Nephron (organoid): ENCODE data around the gene ABCC6.
A peak's percentile ranks its signal among the peaks of the same experiment; 100 is the strongest.
"Not testable (repeated sequence)": the region's sequence is repeated elsewhere in the genome, so short reads cannot be mapped to it uniquely, and the experiment has no call there.

Experiments
- H3K27ac Mint-ChIP-seq, 3 experiments: 2 replicates each; pipeline ENCODE4 v1.8.0; 2020; ENCODE audit warnings: mixed read lengths in 3 of 3, mild to moderate bottlenecking in 2 of 3, moderate library complexity in 1 of 3
- H3K27me3 Mint-ChIP-seq: 2 replicates; pipeline ENCODE4 v1.8.0; 2021; ENCODE audit warnings: low read depth, mild to moderate bottlenecking, moderate library complexity, mixed read lengths
- H3K36me3 Mint-ChIP-seq: 2 replicates; pipeline ENCODE4 v1.8.0; 2020; ENCODE audit warnings: low read depth, mixed read lengths
- H3K4me1 Mint-ChIP-seq: 2 replicates; pipeline ENCODE4 v1.8.0; 2020; ENCODE audit warnings: mixed read lengths
- H3K4me3 Mint-ChIP-seq, 3 experiments: 2 replicates each; pipeline ENCODE4 v1.8.0; 2020; ENCODE audit warnings: mild to moderate bottlenecking in 3 of 3, mixed read lengths in 3 of 3, moderate library complexity in 2 of 3
- H3K9me3 Mint-ChIP-seq: 2 replicates; pipeline ENCODE4 v1.8.0; 2020; ENCODE audit warnings: mixed read lengths
- CTCF ChIP-seq, 3 experiments: fragments of 200-600 bp; sonication (generic); IDR thresholded peaks; one replicate each; pipeline ENCODE4 v1.5.0; 2021; ENCODE audit warnings: antibody characterized with exemption in 3 of 3; ENCODE audit not compliant: unreplicated experiment in 3 of 3

The ABCC6 gene

GRCh38 chr16:16207097-16207786 is 16.1 kb downstream of the ABCC6 start:
- H3K4me1 Mint-ChIP-seq, H3K4me3 Mint-ChIP-seq, H3K9me3 Mint-ChIP-seq, H3K27me3 Mint-ChIP-seq, H3K27ac Mint-ChIP-seq, H3K36me3 Mint-ChIP-seq: not testable (repeated sequence)

GRCh38 chr16:16205864-16206263 is 17.4 kb downstream of the ABCC6 start:
- not testable (repeated sequence) for H3K36me3 Mint-ChIP-seq, H3K4me3 Mint-ChIP-seq, H3K4me1 Mint-ChIP-seq, H3K27me3 Mint-ChIP-seq, H3K27ac Mint-ChIP-seq, H3K9me3 Mint-ChIP-seq

- H3K36me3 Mint-ChIP-seq, H3K9me3 Mint-ChIP-seq, H3K4me1 Mint-ChIP-seq, H3K4me3 Mint-ChIP-seq, H3K27ac Mint-ChIP-seq, H3K27me3 Mint-ChIP-seq: not testable (repeated sequence)
Observed at GRCh38 chr16:16204552-16204951, 18.7 kb downstream of the ABCC6 start.

- H3K4me1 Mint-ChIP-seq, H3K36me3 Mint-ChIP-seq, H3K27ac Mint-ChIP-seq, H3K4me3 Mint-ChIP-seq, H3K27me3 Mint-ChIP-seq, H3K9me3 Mint-ChIP-seq: not testable (repeated sequence)
Observed at GRCh38 chr16:16203494-16203893, 19.8 kb downstream of the ABCC6 start.

GRCh38 chr16:16202400-16203143 is 20.7 kb downstream of the ABCC6 start:
- not testable (repeated sequence) for H3K4me3 Mint-ChIP-seq, H3K27me3 Mint-ChIP-seq, H3K4me1 Mint-ChIP-seq, H3K27ac Mint-ChIP-seq, H3K9me3 Mint-ChIP-seq, H3K36me3 Mint-ChIP-seq
- peak in 1 of 3 experiments; percentile 31 for TF ChIP-seq CTCF (IDR thresholded peaks at IDR 0.05; ENCODE audit: unreplicated experiment in 3 of 3)

- not testable (repeated sequence) for H3K4me3 Mint-ChIP-seq, H3K4me1 Mint-ChIP-seq, H3K27me3 Mint-ChIP-seq, H3K36me3 Mint-ChIP-seq, H3K9me3 Mint-ChIP-seq, H3K27ac Mint-ChIP-seq
Observed at GRCh38 chr16:16201880-16202279, 21.4 kb downstream of the ABCC6 start.

GRCh38 chr16:16200391-16200790 is 22.9 kb downstream of the ABCC6 start:
- H3K36me3 Mint-ChIP-seq, H3K4me1 Mint-ChIP-seq, H3K9me3 Mint-ChIP-seq, H3K27ac Mint-ChIP-seq, H3K4me3 Mint-ChIP-seq, H3K27me3 Mint-ChIP-seq: not testable (repeated sequence)

- H3K4me3 Mint-ChIP-seq, H3K27ac Mint-ChIP-seq, H3K36me3 Mint-ChIP-seq, H3K9me3 Mint-ChIP-seq, H3K27me3 Mint-ChIP-seq, H3K4me1 Mint-ChIP-seq: not testable (repeated sequence)
Observed at GRCh38 chr16:16199428-16199827, 23.9 kb downstream of the ABCC6 start.

- H3K36me3 Mint-ChIP-seq = no peaks in the 10 kb centered on the region
- no peak overlapping the region for H3K4me3 Mint-ChIP-seq
Observed at GRCh38 chr16:16197966-16198365, 25.3 kb downstream of the ABCC6 start.

More at GRCh38 chr16:16197966-16198365, 25.3 kb downstream of the ABCC6 start:
- H3K27ac Mint-ChIP-seq = no peak overlapping the region
- no peaks in the 10 kb centered on the region for H3K27me3 Mint-ChIP-seq
- no peak for TF ChIP-seq CTCF (IDR thresholded peaks at IDR 0.05; ENCODE audit: unreplicated experiment in 3 of 3)
- H3K9me3 Mint-ChIP-seq = no peaks in the 10 kb centered on the region
- H3K4me1 Mint-ChIP-seq = no peaks in the 10 kb centered on the region
